Tibial artery (tissue), 4 donors: Measurements from ENCODE around the gene IGFBP4.

Experiments
- DNase-seq, 2 donors: peaks; one replicate each; pipeline ENCODE4 v3.0.0-alpha.2; 2019
- H3K27ac ChIP-seq, 2 donors: fragments of 200-600 bp; sonication (generic) in 1 of 2; 1 replicate in 1 of 2; 2 replicates in 1 of 2; pipeline ENCODE4 v1.5.1; 2018 to 2019; ENCODE audit warnings: mild to moderate bottlenecking in 1 of 2
- H3K27me3 ChIP-seq, 2 donors: fragments of 200-600 bp; sonication (generic) in 1 of 2; one replicate each; pipeline versions ENCODE4 v1.5.1 to v1.6.0; 2016 to 2019
- H3K36me3 ChIP-seq, 3 donors: fragments of 200-600 bp; sonication (generic) in 2 of 3; one replicate each; pipeline ENCODE4 v1.5.1; 2016 to 2019; ENCODE audit warnings: mild to moderate bottlenecking in 2 of 3
- H3K4me1 ChIP-seq, 4 donors: fragments of 200-600 bp; sonication (generic) in 2 of 4; 1 replicate in 3 of 4; 2 replicates in 1 of 4; pipeline ENCODE4 v1.5.1; 2016 to 2019
- H3K4me3 ChIP-seq, 2 donors: fragments of 200-600 bp; sonication (generic) in 1 of 2; 1 replicate in 1 of 2; 2 replicates in 1 of 2; pipeline ENCODE4 v1.5.1; 2018 to 2019; ENCODE audit warnings: mild to moderate bottlenecking in 2 of 2
- H3K9me3 ChIP-seq, 3 donors: fragments of 200-600 bp; sonication (generic) in 1 of 3; one replicate each; pipeline ENCODE4 v1.5.1; 2016 to 2019
- intact Hi-C: fragments of 100-400 bp; cut with DNase I; formaldehyde crosslinking; loops from one replicate; pipeline ENCODE4 v1.15.0; 2023; ENCODE audit warnings: low total_unique reads
- TF ChIP-seq, protein P1 (sequence below), 2 experiments: fragments of 200-600 bp in 1 of 2; fragments of 450-650 bp in 1 of 2; IDR thresholded peaks; one replicate each; pipeline ENCODE4 v1.5.1; 2017 to 2019; ENCODE audit warnings: antibody characterized with exemption in 2 of 2, mild to moderate bottlenecking in 1 of 2, moderate library complexity in 1 of 2

The IGFBP4 gene

DNA sequence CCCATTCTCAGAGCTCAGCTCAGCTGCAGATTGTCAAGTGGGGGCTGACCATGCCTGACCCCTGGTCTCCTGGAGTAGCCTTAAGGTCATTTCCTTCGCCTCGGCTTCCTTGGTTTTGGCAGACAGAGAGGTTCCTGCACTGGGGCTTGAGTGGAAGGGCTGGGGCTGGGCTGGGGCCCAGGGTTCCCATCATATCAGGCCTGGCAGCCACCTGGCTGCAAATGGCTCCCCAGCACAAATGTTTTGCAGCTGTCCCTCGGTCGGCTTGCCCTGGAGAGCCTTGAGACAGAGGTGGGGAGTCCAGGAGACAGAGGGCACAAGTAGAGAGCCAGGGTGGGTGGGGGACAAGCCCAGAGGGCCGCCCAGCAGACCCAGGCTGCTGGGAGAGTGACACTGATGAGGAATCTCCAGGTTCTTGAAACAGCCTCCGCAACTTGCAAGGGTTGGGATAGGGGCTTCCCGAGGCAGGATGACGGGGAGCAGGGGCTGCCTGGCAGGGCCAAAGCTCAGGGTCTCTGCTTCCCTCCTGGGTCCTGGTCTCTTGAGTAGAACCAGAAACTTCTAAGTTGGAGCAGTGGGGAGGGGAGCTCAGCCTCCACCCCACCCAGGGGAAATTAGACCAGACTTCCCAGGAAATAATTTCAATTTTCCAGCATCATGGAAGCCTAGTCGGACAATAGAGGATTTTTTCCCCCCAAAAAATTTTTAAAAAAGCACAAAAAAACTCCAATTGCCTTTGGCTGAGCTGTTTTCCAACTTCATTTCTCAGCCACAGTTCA is 19.3 kb downstream of the IGFBP4 start:
- H3K36me3 ChIP-seq: peaks cover 0 to 6% (median under 1%) of the 10 kb centered on the region in 3 donors
- no peak overlapping the region for H3K4me3 ChIP-seq
- intact Hi-C loops: no loop called here
- no peaks in the 10 kb centered on the region for H3K9me3 ChIP-seq
- H3K4me1 ChIP-seq: peaks cover 0 to 31% (median 18%) of the 10 kb centered on the region in 4 donors
- H3K27me3 ChIP-seq: peaks cover 0 to 8% of the 10 kb centered on the region in 2 donors
- DNase-seq: no peak
- H3K27ac ChIP-seq: no peak overlapping the region
- TF ChIP-seq, protein P1, sequence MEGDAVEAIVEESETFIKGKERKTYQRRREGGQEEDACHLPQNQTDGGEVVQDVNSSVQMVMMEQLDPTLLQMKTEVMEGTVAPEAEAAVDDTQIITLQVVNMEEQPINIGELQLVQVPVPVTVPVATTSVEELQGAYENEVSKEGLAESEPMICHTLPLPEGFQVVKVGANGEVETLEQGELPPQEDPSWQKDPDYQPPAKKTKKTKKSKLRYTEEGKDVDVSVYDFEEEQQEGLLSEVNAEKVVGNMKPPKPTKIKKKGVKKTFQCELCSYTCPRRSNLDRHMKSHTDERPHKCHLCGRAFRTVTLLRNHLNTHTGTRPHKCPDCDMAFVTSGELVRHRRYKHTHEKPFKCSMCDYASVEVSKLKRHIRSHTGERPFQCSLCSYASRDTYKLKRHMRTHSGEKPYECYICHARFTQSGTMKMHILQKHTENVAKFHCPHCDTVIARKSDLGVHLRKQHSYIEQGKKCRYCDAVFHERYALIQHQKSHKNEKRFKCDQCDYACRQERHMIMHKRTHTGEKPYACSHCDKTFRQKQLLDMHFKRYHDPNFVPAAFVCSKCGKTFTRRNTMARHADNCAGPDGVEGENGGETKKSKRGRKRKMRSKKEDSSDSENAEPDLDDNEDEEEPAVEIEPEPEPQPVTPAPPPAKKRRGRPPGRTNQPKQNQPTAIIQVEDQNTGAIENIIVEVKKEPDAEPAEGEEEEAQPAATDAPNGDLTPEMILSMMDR (IDR thresholded peaks at IDR 0.05): no peak

DNA sequence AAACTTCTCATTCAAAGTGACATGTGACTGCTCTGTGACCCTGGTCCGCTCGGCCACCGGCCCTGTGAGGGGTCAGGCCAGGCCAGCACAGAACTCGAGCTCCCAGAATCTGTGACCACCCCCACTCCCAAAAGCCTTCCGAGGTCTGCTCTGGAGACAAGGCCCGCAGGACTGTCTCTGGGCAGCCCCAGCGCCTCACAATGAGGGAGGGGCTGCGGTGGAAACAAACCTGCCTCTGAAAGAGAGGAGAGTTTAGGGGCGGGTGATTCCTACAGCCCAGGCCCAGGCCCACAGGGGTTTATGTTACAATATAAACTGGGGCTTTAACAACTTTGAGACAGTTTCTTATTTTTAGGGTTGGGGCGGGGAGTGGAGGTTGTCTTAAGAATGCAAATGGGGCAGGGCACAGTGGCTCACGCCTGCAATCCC is 19.9 kb downstream of the IGFBP4 start:
- peaks cover 0 to 5% (median 0%) of the 10 kb centered on the region in 3 donors for H3K36me3 ChIP-seq
- no peak overlapping the region for H3K27ac ChIP-seq
- H3K4me3 ChIP-seq: no peak overlapping the region
- TF ChIP-seq, protein P1 (IDR thresholded peaks at IDR 0.05): no peak
- peaks cover 0 to 25% (median 12%) of the 10 kb centered on the region in 4 donors for H3K4me1 ChIP-seq
- DNase-seq: no peak
- intact Hi-C loops: no loop called here
- H3K27me3 ChIP-seq: peaks cover 0 to 13% of the 10 kb centered on the region in 2 donors
- no peaks in the 10 kb centered on the region for H3K9me3 ChIP-seq

DNA sequence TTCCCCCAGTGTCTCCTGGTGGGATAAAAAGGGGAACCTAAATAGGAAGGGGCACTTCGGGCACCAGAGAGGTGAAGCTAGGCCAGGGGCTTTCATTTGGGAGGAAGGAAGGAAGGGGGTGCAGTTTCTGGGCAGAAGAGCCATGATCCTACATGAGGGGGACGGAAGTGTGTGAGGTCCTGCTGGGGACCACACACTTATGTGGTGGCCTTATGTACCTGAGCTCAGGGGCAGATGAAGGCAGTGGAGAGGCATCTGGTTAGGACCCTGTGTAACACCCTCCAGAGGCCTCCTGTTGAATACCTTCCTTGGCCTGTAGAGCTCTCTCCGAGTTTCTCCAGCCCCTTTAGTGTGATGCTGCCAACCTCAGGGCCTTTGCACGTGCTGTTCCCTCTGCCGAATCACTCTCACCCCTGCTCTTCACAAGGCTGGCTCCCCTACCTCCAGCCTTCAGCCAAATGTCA is 21.2 kb downstream of the IGFBP4 start:
- DNase-seq: no peak
- intact Hi-C loops: no loop called here
- Histone ChIP-seq H3K4me1 (peaks cover 0 to 17% (median 6%) of the 10 kb centered on the region in 4 donors), H3K9me3 (no peaks in the 10 kb centered on the region), H3K36me3 (no peaks in the 10 kb centered on the region), H3K4me3 (no peak overlapping the region), H3K27ac (no peak overlapping the region), H3K27me3 (peaks cover 0 to 13% of the 10 kb centered on the region in 2 donors)
- TF ChIP-seq, protein P1 (IDR thresholded peaks at IDR 0.05): no peak

DNA sequence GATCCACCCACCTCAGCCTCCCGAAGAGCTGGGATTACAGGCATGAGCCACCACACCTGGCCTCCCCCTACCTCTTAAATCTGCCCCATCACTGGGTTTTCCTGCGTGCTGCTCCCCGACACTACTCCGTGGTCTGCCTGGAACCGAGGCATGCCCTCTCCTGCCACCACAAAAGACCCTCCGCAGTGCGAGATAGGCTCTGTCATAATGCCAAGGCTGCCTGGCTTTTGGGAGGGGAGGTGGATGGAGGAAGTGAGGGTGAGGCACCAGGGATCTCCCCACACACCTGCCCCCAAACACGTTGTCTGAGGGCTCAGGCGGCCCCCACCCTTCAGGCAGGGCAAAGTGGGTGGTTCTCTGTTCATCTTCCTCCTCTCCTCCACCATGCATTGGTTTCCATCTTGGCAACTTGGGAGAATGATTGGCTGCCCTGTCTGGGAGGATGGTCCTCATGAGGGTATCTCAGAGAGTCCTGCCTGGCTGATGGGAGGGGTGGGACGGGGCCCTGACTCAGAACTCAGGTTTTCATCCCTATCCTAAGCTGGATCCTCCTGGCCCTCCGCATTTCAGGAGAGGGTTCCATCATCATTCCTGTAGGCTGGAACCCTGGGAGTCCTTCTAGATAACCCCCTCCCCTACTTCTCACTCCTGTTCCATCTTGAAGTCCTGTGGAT is 23.2 kb downstream of the IGFBP4 start:
- H3K27ac ChIP-seq: no peak overlapping the region
- H3K4me1 ChIP-seq: peaks cover 0 to 18% (median 2%) of the 10 kb centered on the region in 4 donors
- intact Hi-C loops: no loop called here

DNA sequence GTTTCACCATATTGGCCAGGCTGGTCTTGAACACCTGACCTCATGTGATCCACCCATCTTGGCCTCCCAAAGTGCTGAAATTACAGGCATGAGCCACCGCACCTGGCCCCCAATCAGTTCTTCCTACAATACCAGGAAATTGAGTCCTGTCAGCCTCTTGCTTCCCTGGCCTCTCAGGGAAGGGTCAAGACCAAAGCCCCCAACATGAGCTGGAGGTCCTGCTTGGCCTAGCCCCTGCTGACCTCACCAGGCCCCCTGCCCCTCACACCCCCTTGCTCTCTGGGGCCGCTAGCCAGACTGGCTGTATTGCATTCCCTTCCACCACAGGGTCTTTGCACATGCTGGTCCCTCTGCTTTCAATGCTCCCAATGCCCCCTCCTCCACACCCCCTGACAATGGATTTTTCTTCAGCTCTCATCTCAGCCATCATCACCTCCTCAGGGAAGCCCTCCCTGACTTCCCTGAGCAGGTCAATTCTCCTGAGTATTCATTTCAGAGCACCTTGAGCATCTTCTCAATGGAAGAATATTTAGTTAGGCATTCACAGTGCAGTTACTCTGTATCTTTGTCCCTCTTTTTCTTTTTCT is 24.1 kb downstream of the IGFBP4 start:
- Histone ChIP-seq H3K27me3 (peaks cover 0 to 12% of the 10 kb centered on the region in 2 donors), H3K4me1 (peaks cover 0 to 26% (median 4%) of the 10 kb centered on the region in 4 donors), H3K4me3 (no peak overlapping the region), H3K36me3 (no peaks in the 10 kb centered on the region), H3K9me3 (no peaks in the 10 kb centered on the region), H3K27ac (no peak overlapping the region)
- DNase-seq: no peak
- TF ChIP-seq, protein P1 (IDR thresholded peaks at IDR 0.05): no peak
- intact Hi-C loops: no loop called here

More for the DNA sequence above, 23.2 kb downstream of the IGFBP4 start:
- no peak for DNase-seq
- Histone ChIP-seq H3K4me3 (no peak overlapping the region), H3K9me3 (no peaks in the 10 kb centered on the region), H3K36me3 (no peaks in the 10 kb centered on the region), H3K27me3 (peaks cover 0 to 13% of the 10 kb centered on the region in 2 donors)
- TF ChIP-seq, protein P1 (IDR thresholded peaks at IDR 0.05): no peak
